Measurements from ENCODE around the gene DPYD.
"Not testable (repeated sequence)": the region's sequence is repeated elsewhere in the genome, so short reads cannot be mapped to it uniquely, and the experiment has no call there.

The DPYD gene

DNA sequence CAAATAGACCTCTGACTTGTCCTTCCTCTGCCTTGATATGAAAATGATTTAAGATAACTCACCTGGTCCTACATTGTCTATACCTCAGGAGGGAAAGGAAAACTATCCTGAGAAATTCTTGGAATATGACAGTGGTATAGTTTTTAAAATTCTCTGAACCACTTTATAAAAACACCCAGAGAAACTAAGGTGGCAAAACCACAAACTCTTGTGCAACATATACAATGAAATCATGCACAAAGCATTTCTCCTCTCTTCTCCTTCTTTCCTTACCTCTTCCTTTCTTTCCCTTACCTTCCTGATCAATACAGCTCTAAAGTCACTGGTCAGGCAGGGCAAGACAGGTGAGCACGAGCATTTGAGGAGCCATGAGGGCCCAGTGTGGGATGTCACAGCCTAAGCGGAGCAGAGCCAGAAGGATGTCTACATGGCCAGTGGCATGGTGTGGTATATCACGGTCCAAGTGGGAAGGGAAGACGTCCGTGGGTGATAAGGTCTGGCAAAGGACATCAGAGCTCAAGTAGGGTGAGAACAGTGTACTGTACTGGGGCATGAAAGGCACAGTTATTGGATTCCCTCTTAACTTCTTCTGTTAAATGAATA, 543.3 kb downstream of the DPYD start:
- Histone ChIP-seq H3K36me3 (ENCODE audit: control insufficient read depth, insufficient read depth, low read length) (no peaks in the 10 kb centered on the region), H3K9ac (ENCODE audit: low read length) (no peak overlapping the region), H3K27ac (ENCODE audit: low read depth, low read length) (no peak overlapping the region), H3K4me1 (ENCODE audit: control insufficient read depth, insufficient read depth, low read length) (no peaks in the 10 kb centered on the region), H3K27me3 (ENCODE audit: control insufficient read depth, insufficient read depth, low read length) (no peaks in the 10 kb centered on the region), H3K4me3 (ENCODE audit: low read length) (no peak overlapping the region)

DNA sequence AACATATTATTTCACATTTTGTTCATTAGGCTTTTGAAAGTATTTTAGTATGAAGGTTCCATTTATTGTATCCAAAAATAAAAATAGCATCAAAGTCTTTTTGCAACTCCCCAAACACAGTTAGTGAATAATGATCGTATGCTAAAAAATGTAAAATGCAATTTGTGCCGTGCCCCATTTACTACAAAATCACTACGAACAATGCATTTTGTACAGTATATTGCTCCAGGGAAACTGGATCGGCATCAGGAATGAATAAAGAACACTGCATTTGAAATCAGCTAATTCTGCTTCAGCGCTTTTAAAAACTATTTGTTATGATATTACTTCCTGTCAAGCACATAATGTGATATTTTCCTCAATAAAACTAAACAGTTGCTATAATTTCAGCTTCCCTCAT, 547.8 kb downstream of the DPYD start:
- Histone ChIP-seq H3K27me3 (ENCODE audit: control insufficient read depth, insufficient read depth, low read length) (no peaks in the 10 kb centered on the region), H3K4me3 (ENCODE audit: low read length) (no peak overlapping the region), H3K9ac (ENCODE audit: low read length) (no peak overlapping the region), H3K27ac (ENCODE audit: low read depth, low read length) (no peak overlapping the region), H3K4me1 (ENCODE audit: control insufficient read depth, insufficient read depth, low read length) (no peaks in the 10 kb centered on the region), H3K36me3 (ENCODE audit: control insufficient read depth, insufficient read depth, low read length) (no peaks in the 10 kb centered on the region)

DNA sequence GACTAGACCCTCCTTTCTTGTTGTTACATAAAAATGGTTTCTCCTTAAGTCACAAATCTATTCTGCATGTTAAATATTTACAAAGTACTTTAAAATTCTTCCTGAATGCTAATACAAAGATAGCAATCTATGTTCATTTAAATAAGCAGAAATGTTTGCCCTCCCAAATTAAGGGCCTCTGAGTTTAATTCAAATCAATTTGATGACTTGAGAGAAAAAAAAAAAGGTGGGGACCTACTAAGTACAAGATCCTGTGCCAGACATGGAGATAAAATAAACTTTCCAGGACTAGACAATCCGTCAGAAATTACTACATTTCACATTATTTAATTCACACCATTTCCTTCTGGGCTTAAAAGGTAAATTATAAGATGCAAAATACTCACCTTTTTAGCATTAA, 548.3 kb downstream of the DPYD start:
- no peaks in the 10 kb centered on the region for H3K4me1 ChIP-seq (ENCODE audit: control insufficient read depth, insufficient read depth, low read length)
- H3K4me3 ChIP-seq (ENCODE audit: low read length), result no peak overlapping the region
- H3K36me3 ChIP-seq (ENCODE audit: control insufficient read depth, insufficient read depth, low read length), result no peaks in the 10 kb centered on the region
- H3K9ac ChIP-seq (ENCODE audit: low read length), result no peak overlapping the region
- H3K27me3 ChIP-seq (ENCODE audit: control insufficient read depth, insufficient read depth, low read length), result no peaks in the 10 kb centered on the region
- H3K27ac ChIP-seq (ENCODE audit: low read depth, low read length), result no peak overlapping the region

DNA sequence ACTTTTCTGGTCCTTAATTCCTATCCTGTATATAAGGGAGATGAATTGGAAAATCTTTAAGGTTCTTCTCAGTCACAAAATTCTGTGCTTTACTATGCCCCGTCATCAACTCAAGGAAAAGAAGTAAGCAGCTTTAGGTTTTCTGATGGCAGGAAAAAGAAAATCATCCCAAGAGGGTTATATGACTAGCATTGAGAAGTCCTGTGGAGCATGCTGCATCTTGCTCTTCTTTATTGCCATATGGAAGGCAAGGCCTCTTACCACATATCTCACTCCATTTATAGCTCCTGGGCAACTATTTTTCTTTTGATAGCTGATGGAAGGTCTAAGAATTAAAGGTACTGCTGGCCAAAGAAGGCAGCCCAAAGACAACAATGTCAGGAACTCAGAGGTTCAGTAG, 552.5 kb downstream of the DPYD start:
- Histone ChIP-seq H3K27me3 (ENCODE audit: control insufficient read depth, insufficient read depth, low read length) (no peaks in the 10 kb centered on the region), H3K4me3 (ENCODE audit: low read length) (no peak overlapping the region), H3K27ac (ENCODE audit: low read depth, low read length) (no peak overlapping the region), H3K9ac (ENCODE audit: low read length) (no peak overlapping the region), H3K4me1 (ENCODE audit: control insufficient read depth, insufficient read depth, low read length) (no peaks in the 10 kb centered on the region), H3K36me3 (ENCODE audit: control insufficient read depth, insufficient read depth, low read length) (no peaks in the 10 kb centered on the region)

DNA sequence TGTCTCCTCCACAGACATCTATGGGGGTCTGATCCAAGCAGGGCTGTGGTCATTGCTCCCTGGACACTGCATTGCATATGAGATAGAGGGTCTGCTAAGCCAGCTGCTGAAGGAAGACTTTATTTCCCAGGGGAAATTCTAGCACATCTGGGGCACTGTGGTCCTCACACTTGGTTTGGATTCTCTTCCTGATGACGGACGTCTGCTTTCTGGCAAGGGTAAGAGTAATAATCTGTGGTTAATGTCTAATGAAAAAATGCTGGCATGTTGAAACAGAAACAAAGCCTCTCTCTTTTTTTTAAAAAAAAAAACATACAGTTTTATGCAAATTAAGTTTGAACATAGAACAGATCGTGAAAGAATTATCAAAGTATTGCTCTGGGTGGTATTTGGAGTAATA, 553.9 kb downstream of the DPYD start:
- no peak overlapping the region for H3K9ac ChIP-seq (ENCODE audit: low read length)
- H3K27me3 ChIP-seq (ENCODE audit: control insufficient read depth, insufficient read depth, low read length), result no peaks in the 10 kb centered on the region
- H3K4me3 ChIP-seq (ENCODE audit: low read length), result no peak overlapping the region
- no peaks in the 10 kb centered on the region for H3K36me3 ChIP-seq (ENCODE audit: control insufficient read depth, insufficient read depth, low read length)
- H3K4me1 ChIP-seq (ENCODE audit: control insufficient read depth, insufficient read depth, low read length), result no peaks in the 10 kb centered on the region
- H3K27ac ChIP-seq (ENCODE audit: low read depth, low read length), result no peak overlapping the region

DNA sequence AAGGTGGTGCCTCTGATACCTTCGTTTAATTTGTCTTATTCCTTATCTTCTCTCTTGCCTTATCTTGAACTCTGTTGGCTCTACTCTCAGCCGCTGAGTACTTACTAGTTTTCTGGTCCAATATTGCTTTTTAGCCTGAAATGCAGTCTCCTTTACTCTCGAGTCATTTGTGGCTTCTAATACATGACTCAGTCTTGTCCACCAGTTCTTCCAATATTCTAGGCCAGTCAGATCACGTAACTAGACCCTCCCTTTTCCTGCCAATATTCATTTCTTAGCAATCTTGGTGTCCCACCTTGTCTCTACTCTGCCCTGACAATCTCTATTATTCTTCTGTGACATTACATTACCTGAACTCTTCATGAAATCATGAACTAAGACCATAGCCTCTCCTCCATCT, 555.8 kb downstream of the DPYD start:
- no peaks in the 10 kb centered on the region for H3K4me1 ChIP-seq (ENCODE audit: control insufficient read depth, insufficient read depth, low read length)
- no peak overlapping the region for H3K4me3 ChIP-seq (ENCODE audit: low read length)
- H3K36me3 ChIP-seq (ENCODE audit: control insufficient read depth, insufficient read depth, low read length), result no peaks in the 10 kb centered on the region
- H3K9ac ChIP-seq (ENCODE audit: low read length), result no peak overlapping the region
- no peak overlapping the region for H3K27ac ChIP-seq (ENCODE audit: low read depth, low read length)
- H3K27me3 ChIP-seq (ENCODE audit: control insufficient read depth, insufficient read depth, low read length), result no peaks in the 10 kb centered on the region

DNA sequence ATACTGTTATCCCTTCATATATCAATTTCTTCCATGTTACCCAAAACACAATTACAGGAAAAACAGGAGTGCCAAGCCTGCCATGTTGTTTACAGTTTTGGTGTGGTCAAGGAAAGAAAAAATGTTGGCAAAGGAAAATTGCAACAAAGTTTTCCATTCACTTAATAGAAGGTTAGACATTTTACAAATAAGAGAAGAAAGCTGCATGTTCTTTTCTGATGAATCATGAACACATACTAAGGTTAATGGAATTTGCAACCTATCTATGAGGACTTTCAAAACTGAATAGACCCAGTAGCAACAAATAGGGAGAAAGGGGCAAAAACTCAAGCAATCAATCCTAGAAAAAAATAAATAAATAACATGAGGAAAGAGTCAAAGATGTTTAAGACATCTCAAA, 556.7 kb downstream of the DPYD start:
- H3K27me3 ChIP-seq (ENCODE audit: control insufficient read depth, insufficient read depth, low read length), result no peaks in the 10 kb centered on the region
- no peak overlapping the region for H3K9ac ChIP-seq (ENCODE audit: low read length)
- H3K36me3 ChIP-seq (ENCODE audit: control insufficient read depth, insufficient read depth, low read length), result no peaks in the 10 kb centered on the region
- H3K27ac ChIP-seq (ENCODE audit: low read depth, low read length), result no peak overlapping the region
- no peaks in the 10 kb centered on the region for H3K4me1 ChIP-seq (ENCODE audit: control insufficient read depth, insufficient read depth, low read length)
- no peak overlapping the region for H3K4me3 ChIP-seq (ENCODE audit: low read length)

DNA sequence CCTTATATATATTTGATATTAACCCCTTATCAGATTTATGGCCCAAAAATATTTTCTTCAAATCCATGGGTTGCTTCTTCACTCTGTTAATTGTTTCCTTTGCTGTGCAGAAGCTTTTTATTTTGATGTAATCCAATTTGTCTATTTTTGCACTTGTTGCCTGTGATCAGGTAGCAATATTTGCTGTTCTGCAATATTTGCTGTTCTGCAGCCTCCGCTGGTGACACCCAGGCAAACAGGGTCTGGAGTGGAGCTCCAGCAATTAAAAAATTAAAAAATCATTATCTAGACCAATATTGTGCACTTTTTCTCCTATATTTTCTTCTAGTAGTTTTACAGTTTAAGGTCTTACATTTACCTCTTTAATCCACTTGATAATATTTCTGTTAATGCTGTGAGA, 564.5 kb downstream of the DPYD start:
- Histone ChIP-seq H3K27me3 (ENCODE audit: control insufficient read depth, insufficient read depth, low read length) (no peaks in the 10 kb centered on the region), H3K4me3 (ENCODE audit: low read length) (no peak overlapping the region), H3K27ac (ENCODE audit: low read depth, low read length) (no peak overlapping the region), H3K9ac (ENCODE audit: low read length) (no peak overlapping the region), H3K4me1 (ENCODE audit: control insufficient read depth, insufficient read depth, low read length) (peaks cover 5% of the 10 kb centered on the region), H3K36me3 (ENCODE audit: control insufficient read depth, insufficient read depth, low read length) (no peaks in the 10 kb centered on the region)

DNA sequence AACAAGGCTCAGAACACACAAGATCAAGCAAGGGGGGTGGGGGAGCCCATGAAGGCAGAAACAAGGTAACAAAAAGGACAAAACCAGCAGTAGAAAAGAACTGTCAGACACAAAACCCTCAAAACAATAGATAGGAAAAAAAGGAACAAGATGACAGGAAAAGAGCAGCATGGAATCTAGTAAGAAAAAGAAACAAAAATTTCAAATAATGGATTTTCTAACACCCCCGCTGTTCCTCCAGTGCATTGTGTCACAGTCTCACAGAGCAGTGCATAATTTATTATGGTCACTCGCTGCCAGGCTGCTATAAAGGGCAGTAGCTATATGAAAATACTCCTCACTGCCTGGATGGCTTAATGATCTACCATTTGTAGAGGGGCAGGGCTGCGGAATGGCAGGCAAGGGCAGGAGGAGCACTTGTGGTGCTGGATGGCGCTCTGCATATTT, 567.9 kb downstream of the DPYD start:
- H3K9ac ChIP-seq (ENCODE audit: low read length), result no peak overlapping the region
- no peak overlapping the region for H3K27ac ChIP-seq (ENCODE audit: low read depth, low read length)
- H3K36me3 ChIP-seq (ENCODE audit: control insufficient read depth, insufficient read depth, low read length), result no peaks in the 10 kb centered on the region
- no peak overlapping the region for H3K4me3 ChIP-seq (ENCODE audit: low read length)
- no peaks in the 10 kb centered on the region for H3K27me3 ChIP-seq (ENCODE audit: control insufficient read depth, insufficient read depth, low read length)
- H3K4me1 ChIP-seq (ENCODE audit: control insufficient read depth, insufficient read depth, low read length), result peaks cover 12% of the 10 kb centered on the region

DNA sequence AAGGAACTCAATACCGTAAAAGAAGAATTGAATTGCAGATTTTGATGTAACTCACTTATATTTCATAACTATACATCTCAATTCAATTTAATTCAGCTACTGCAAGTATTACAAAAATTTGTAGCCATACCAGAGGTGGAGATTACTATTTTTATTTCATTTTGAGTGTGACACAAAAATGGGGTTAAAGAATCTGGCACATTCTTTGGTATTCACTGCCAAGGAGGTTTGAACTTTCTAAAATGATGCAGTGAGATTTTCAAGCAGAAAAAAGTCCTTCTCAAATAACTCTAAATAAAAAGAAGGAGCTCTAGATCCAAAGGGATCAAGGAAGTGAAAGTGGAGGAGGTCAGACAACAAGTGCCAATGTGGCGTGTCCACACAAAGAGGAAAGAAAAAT, 569.0 kb downstream of the DPYD start:
- H3K4me3 ChIP-seq (ENCODE audit: low read length), result no peak overlapping the region
- peaks cover 12% of the 10 kb centered on the region for H3K4me1 ChIP-seq (ENCODE audit: control insufficient read depth, insufficient read depth, low read length)
- no peak overlapping the region for H3K27ac ChIP-seq (ENCODE audit: low read depth, low read length)
- no peaks in the 10 kb centered on the region for H3K27me3 ChIP-seq (ENCODE audit: control insufficient read depth, insufficient read depth, low read length)
- H3K36me3 ChIP-seq (ENCODE audit: control insufficient read depth, insufficient read depth, low read length), result no peaks in the 10 kb centered on the region
- H3K9ac ChIP-seq (ENCODE audit: low read length), result no peak overlapping the region

DNA sequence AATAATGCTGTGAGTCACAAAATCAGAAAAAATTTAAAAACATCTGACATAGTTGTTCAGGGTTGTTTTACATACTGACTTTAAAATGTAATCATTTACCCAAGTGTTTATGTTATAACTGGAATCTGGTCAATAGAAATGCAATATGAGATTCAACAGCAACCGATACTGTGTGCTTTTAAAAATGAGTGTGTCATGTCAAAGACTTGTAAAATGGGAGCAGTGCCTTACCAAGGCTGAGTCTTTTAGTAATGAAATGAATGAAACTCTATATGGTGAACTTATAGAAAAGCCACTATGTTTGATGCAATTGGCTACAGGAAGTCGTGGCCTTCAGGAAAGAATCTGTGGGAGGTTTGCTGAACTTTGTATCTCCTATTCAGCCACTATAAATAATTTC, 570.2 kb downstream of the DPYD start:
- no peaks in the 10 kb centered on the region for H3K36me3 ChIP-seq (ENCODE audit: control insufficient read depth, insufficient read depth, low read length)
- H3K4me1 ChIP-seq (ENCODE audit: control insufficient read depth, insufficient read depth, low read length), result peaks cover 12% of the 10 kb centered on the region
- H3K27me3 ChIP-seq (ENCODE audit: control insufficient read depth, insufficient read depth, low read length), result no peaks in the 10 kb centered on the region
- H3K4me3 ChIP-seq (ENCODE audit: low read length), result no peak overlapping the region
- no peak overlapping the region for H3K27ac ChIP-seq (ENCODE audit: low read depth, low read length)
- no peak overlapping the region for H3K9ac ChIP-seq (ENCODE audit: low read length)

DNA sequence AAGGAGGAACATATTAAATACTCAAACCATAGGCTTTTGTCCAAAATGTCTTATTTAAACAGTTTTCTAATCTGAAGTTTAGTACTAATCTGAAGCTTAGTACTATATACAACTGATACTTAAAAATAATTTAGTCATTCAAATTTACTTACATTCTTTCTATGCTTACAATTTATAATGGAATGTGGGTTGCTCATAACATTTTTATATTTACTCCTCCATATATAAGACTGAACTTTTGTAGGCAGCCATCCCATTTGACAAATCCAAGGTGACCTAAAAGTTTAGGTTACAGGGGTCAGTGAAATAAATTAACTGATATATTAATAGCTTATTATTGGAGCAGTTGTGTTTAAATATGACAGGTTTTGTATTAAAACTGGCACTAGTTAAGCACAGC, 570.6 kb downstream of the DPYD start:
- Histone ChIP-seq H3K27ac (ENCODE audit: low read depth, low read length) (no peak overlapping the region), H3K36me3 (ENCODE audit: control insufficient read depth, insufficient read depth, low read length) (no peaks in the 10 kb centered on the region), H3K4me3 (ENCODE audit: low read length) (no peak overlapping the region), H3K27me3 (ENCODE audit: control insufficient read depth, insufficient read depth, low read length) (no peaks in the 10 kb centered on the region), H3K4me1 (ENCODE audit: control insufficient read depth, insufficient read depth, low read length) (peaks cover 12% of the 10 kb centered on the region), H3K9ac (ENCODE audit: low read length) (no peak overlapping the region)

DNA sequence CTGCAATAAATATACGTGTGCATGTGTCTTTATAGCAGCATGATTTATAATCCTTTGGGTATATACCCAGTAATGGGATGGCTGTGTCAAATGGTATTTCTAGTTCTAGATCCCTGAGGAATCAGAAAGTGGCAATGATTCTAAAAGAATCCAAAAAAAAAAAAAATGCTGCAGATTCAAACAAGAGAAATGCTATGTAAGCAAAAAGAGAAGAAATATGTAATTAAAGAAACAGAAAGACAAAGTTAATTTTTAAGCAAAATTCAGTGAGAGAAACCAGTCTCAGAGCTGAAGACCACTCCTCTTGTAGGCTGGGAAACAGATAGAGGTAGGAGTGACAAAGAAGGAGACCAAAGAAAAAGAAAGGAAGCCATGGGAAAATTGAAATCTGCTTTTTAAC, 571.0 kb downstream of the DPYD start:
- H3K36me3 ChIP-seq (ENCODE audit: control insufficient read depth, insufficient read depth, low read length); H3K27me3 ChIP-seq (ENCODE audit: control insufficient read depth, insufficient read depth, low read length); H3K9ac ChIP-seq (ENCODE audit: low read length): not testable (repeated sequence)

More for the DNA sequence above, 571.0 kb downstream of the DPYD start:
- H3K4me3 ChIP-seq (ENCODE audit: low read length); H3K27ac ChIP-seq (ENCODE audit: low read depth, low read length): not testable (repeated sequence)
- peaks cover 12% of the 10 kb centered on the region for H3K4me1 ChIP-seq (ENCODE audit: control insufficient read depth, insufficient read depth, low read length)
